ENCODE results near the gene SPATS2.
"Not testable (repeated sequence)": the region's sequence is repeated elsewhere in the genome, so short reads cannot be mapped to it uniquely, and the experiment has no call there.

Gene SPATS2

DNA sequence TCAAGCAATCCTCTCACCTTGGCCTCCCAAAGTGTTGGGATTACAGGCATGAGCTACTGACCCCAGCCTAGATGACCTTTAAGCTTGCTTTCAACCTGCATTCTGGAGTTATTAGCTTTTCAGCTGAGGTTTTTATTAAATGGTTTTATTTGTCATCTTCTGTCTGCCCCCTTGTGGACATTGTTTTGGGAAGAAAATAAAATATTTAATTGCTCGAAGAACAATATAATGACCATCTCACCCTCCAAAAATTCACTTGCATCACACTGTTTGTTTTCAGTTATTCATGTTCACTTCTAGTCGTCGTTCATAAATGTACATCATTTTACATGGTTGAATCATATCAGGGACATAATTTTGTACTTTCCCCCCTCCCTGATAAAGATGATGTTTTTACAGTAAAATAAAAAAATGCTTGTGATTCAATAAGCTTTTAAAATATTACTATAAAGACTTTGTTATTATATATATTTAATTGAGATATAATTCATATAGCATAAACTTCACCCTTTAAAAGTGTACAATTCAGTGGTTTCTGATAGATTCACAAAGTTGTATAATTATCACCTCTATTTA is 10.1 kb upstream of the SPATS2 start:
- peak; percentile 64 for DNase-seq

DNA sequence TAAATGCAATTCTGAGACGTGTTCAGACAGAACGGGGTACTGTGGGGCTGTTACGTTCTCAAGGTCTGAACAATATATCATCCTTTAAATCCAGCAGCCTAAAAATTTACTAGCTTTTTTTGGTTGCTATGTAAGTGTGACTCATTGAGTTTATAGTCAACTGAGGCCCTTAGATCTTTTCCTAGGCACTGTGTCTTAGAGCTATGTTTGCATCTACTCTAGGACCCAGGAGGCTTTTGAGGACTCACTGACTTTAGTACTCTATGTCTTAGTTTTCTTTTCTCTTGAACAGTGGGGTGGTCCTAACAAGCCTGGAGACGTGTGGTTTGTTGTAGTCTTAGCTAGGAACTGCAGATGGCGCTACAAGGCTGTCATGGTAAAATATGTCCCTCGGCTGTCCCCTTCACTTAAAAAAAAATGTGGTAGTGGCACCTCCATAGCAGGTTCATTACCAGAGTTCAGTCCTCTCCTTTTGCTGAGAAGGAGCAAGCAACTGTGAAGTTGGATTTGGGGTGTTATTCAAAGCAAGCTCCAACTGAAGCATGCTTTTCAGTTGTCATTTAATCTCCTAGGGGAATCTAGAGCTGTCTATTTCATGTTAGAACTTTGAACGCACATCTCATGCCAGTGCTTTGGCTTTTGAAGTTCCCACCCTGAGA is 8.7 kb upstream of the SPATS2 start:
- peak; percentile 82 for DNase-seq

DNA sequence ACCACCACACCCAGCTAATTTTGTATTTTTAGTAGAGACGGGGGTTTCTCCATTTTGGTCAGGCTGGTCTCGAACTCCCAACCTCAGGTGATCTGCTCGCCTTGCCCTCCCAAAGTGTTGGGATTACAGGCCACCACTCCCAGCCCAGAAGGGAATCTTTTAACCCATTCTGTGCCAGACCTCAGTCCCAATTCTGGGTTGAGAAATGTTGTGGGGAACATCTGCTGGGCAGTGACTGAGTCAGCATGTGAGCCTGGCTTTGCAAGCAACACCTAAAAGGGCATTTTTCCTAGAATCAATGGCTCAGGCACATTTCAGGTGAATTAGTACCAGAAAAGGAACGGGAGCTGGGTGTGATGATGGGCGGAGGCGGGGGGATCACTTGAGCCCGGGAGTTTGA is 7.6 kb upstream of the SPATS2 start:
- no peak for DNase-seq

DNA sequence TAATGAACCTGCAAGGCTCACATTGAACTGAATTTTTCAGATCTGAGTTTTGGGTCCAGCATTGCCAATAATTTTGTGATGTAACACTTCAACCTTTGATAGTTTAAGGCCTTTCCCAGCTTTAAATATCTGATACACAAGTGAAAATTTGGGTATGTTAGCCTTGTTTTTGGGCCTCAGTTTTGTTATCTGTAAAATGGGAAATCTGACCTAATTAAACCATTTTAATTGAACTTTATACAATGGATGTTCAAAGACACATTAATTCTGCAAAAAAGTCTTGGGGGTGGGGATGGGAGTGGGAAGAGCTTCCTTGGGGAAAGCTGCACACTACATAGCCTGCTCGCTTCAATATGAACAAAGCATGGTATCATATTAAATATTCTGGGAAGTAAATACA is 5.2 kb upstream of the SPATS2 start:
- no peak for DNase-seq

DNA sequence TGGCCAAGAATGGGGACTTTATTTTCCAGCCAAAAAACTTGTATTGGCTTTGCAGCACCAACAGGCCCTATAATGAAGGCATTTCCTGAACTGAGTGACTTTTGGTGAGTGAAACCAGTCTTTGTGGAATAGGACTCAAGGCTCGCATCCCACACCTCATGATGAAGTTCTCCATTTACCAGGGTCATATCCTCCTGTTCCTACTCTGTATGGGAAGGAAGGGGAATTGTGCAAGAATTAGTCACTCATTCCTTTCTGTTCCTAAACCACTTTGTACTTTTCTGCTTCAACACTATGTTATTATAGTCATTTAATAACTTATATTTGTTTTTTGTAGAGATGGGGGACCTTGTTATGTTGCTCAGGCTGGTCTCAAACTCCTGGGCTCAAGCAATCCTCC is 2.3 kb upstream of the SPATS2 start:
- DNase-seq: no peak

DNA sequence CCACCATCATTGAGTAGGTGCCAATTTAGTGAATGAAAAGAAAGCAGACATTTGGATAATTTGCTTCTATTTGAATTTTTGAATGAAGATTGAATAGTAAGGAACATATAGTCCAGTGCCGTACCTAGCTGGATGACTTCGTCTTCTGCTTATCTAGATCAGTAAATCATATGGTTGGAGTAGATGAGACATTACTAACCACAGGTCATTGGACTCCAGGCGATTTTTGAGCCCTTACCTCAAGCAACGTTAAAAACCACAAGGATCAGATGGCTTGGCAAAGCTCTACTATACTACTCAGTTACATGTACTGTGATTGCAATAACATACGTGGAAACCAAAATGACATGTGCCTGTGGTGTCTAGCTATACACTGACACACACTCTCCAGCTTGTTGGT is 1.7 kb upstream of the SPATS2 start:
- DNase-seq: no peak

DNA sequence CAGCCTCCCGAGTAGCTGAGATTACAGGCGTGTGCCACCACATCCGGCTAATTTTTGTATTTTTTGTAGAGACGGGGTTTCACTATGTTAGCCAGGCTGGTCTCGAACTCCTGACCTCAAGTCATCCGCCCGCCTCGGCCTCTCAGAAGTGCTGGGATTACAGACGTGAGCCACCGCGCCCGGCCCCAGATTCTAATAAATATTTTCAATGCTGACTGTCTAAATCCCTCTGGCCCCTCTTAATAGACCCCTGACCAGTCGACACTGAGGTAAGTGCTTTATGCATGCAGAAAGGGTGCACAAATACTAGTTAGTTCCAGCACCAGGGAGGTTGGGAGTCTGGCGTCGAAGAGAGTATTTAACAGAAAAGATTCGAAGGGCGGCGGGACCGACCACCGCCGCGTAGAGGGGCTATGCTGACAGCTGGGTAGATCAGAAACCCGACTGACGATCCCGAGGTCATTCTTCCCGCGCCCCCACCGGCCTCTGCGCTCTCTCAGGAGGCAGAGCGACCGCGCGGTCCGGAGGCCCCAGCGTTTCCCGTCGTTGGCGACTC is 1.1 kb upstream of the SPATS2 start:
- peak; percentile 82 for DNase-seq

DNA sequence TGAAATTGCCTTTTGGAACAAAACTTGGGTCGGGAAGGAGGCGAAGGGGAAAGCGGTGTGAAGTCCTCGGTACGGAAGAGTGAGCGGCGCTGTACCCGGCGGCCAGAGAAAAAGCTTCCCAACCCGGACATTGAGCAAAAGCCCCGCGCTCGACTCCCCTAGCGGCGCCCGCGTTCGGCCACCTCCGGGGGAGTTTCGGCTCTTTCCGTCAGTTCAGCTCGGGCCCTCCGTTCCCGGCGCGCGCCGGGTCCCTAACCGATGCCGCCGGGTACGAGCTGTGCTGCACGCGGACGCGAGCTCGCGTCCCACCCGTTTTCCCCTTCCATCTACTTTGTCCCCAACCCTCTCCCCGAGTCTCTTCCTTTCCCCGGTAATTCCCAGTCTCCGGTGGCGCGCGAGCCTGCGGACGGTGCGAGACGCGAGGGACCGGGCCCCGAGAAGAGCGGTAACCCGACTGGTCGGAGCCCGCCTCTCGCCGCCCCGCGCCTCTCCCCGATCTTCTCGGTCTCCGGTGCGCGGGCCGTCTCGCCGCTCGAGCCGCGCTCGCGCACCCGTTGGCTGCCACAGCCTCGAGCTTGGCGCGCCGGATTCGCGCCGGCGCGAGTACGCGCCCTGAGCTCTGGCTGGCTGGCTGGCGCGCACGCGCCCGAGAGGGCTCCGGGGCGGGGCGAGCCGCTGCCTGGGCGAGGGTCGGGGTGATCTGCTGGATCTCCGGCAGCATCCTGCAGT is 446 bp upstream of the SPATS2 start:
- DNase-seq: peak; percentile 99

DNA sequence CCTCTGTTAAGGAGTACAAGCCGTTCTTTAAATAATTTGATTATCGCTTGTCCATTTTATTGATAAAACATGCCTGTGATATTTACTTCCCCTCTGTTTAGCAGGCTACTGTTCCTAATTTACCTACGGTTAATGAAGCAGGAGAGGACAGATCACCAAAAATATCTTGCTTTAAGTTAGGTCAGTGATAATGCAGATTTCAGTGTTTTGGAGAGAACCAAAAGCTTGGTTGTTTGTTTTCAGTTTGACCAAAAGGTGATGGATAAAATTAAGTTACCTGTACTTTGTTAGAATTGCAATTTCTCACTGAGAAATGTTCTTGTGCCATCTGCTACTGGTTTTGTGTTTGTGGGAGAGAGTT is 958 bp downstream of the SPATS2 start:
- peak; percentile 49 for DNase-seq

DNA sequence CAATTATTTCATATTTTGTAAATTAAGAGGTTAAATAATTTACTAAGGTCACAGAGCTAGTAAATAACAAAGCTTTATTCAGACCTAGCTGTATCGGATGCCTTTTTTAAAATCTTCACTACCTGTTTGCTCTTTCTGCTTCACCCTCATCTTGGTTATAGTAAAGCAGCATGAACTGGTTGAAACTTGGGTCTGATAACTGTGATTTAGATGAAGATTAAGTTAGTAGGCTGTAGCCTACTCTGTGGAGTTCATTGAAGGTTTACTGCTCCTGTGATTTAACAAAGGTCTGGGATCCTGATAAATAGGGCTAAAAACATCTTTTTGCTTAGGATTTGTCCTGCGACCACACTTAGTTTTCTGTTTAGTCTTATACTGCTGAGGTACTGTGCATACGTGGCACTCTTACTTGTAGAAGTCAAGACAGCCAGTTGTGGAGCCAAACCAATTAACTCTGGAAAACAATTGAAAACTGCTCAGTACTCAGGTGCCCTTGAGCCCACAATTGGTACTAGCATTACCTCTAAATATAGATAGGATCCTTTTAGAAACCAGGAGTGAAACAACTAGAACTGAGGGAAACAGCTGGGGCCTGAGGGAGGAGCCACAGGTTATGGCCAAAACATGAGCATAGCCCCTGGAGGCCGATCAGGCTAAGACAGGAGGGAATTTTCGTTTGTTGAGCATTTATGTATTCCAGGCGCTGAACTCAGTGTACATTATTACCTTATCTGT is 2.3 kb downstream of the SPATS2 start:
- DNase-seq: peak; percentile 84

DNA sequence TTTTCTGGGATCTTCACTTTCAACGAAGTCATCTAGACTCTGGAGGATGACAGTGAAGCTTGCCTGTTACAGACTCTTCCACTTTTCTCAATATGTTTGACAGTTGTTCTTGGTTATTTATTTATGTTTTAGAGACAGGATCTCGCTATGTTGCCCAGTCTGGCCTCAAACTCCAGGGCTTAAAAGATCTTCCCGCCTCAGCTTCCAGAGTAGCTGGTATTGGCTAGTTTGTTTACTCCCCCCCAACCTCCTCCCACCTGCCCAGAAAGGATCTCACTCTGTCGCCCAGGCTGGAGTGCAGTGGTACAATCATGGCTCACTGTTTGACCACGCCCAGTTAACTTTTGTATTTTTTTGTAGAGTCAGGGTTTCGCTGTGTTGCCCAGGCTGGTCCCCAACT is 3.3 kb downstream of the SPATS2 start:
- no peak for DNase-seq

DNA sequence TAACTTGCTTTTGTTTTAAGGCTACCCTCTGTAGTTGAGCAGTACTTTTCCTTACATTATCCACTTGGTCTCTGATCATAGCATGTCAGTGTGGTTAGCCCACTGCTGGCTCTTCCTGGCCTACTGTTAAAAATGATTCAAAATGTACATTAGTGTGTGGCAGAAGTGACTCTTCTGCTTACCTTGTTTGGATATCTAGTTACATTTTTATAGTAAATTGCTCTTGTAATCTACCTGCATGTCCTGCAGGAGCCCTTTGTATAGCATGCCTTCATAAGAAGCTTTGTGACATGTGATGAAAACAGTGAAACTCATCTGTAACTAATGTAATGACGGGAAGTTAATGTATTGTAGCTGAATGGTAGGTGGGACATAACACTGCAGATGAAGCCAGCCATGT is 8.1 kb downstream of the SPATS2 start:
- DNase-seq: peak; percentile 31

DNA sequence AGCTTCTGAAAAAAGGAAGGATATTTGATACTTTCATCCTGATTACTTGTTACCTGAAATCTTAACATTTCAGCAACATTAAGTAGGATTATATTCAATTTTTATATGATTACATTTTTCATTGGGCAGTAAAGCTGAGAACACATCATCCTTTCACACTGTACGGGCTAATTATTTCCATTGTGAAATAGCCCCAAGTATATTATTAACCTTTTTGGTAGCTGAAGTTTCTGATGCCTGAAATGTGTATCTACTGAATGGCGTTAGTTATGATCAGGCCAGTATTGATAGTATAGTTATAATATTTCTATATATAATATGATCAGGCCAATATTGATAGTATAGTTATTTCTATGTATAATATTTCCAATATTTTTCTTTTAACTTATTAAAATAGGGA is 10.1 kb downstream of the SPATS2 start:
- no peak for DNase-seq

DNA sequence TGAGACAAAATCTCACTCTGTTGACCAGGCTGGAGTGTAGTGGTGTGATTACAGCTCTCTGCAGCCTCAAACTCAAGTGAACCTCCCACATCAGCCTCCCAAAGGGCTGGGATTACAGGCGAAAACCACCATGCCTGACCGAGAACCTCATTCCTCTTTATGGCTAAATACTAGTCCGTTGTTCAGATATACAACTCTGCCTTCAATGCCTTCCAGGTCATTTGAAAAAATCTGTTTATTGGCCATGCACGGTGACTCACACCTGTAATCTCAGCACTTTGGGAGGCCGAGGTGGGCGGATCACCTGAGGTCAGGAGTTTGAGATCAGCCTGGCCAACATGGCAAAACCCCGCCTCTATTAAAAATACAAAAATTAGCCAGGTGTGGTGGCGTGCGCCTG is 12.9 kb downstream of the SPATS2 start:
- not testable (repeated sequence) for DNase-seq

DNA sequence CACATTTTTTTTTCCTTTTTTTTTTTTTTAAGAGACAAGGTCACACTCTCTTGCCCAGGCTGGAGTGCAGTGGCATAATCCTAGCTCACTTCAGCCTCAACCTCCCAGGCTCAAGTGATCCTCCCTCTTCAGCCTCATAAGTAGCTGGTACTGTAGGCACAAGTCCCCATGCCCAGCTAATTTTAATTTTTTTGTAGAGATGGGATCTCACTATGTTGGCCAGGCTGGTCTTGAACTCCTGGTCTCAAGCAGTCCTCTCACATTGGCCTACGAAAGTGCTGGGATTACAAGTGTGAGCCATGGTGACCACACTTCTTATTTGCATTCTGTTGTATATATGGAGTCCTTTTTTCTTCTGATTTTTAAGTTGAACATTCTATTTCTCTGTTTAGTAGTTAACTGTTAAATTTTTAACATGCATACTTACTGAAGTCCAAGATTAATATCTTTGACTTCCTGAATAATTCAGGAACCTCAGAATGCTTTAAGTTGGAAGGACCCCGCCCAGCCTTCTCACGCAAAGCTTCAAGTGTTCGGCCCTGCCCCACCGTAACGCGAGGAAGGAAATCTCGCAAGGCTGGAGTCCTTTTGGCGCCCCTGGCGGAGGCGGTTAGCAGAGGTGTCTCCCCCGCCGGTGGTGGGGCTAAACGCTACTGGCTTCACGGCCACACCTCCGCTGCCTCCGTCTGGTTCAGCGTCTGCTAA is 21.6 kb downstream of the SPATS2 start:
- DNase-seq: no peak

DNA sequence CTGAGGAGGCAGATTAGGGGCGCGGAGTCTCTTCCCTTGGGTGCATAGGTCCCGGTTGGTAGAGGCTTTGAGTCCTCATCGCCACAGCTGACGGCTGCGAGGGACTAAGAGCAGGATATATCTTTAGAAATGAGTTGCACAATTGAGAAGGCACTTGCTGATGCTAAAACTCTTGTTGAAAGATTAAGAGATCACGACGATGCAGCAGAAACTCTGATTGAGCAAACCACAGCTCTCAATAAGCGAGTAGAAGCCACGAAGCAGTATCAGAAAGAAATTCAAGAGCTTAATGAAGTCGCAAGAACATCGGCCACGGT is 22.1 kb downstream of the SPATS2 start:
- no peak for DNase-seq

DNA sequence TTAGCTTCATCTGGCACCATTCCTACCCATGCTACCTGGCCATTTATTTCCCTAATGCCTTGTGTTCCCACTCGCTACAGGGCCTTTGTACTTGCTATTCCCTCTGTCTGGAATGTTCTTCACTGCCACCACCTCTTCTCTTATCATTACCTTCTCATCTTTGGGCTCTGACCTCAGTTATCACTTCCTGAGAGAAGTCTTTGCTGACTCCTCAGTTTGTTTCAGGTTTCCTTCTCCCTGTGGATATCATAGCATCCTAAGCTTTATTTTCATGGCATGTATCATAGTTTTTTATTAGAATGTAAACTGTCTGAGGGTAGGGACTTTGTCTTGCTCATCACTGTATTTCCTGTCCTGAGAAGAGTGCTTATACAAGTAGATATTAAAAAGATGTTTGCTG is 29.7 kb downstream of the SPATS2 start:
- DNase-seq: no peak

DNA sequence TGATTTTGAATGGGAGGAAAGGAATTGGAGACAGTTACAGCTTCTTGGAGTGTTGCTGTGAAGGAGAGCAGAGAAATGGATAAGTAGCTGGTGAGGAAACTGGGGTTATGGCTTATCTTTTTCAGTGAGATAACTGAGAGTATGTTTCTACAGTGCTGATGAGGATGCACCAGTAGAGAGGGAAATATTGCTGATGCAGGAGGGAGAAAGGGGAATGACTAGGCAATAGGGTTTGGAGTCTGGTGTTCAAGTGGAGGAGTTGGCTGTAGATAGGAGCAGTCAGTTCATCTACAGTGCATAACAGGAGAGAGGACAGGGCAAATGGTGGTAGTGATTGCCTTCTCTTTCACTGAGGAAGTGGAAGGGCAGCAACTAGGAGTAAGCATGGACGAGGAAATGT is 33.0 kb downstream of the SPATS2 start:
- DNase-seq: no peak

DNA sequence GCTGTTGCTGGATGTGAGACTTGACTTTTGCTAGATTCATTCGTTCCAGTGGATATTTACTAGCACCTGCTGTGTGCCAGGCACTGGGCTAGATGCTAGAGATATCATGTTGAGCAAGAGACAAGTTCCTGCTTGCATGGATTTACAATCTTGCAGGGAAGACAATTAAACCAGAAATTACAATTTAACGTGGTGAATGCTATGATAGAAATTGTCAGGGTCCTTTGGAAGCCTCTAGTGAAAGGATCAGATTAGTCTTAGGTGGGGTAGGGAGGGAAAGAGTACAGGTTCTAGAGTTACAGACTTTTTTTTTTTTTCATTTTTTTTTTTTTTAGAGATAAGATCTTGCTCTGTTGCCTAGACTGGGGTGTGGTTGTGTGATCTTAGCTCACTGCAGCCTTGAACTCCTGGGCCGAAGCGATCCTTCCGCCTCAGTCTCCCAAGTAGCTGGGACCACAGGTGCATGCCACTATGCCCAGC is 36.7 kb downstream of the SPATS2 start:
- DNase-seq: peak; percentile 46

DNA sequence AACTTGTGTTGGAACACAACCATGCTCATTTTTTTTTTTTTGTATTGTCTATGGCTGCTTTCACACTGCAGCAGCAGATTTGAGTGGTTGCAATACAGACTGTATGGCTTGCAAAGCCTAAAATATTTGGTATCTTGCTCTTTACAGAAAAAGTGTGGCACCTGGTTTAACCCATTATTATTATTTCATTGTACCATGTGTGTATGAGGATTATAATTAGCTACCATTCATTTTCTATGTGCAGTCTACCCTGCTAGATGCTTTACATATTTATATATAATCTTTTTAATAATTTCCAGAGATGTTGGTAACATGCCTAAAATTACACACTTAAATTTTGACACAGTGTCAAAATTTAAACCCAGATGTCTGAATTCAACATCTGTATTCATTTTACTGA is 37.7 kb downstream of the SPATS2 start:
- DNase-seq: no peak

DNA sequence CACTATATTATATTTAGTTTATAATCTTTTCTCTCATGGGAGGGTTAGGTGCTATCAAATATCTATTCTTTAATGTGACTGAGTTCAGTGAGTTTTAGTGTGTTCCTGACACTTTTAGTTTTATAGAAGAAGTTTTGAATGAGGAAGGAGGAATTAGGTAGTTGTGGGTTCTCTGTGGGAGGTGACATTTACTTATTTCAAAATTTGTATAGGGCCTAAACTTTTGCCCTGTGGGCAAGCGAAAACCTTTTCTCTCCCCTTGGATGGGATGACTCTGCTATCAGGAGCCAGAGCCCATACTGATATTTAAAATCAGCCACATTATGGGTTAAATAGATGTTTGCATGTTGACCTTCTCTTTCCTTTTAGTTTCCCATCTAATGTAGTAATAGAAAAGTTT is 43.6 kb downstream of the SPATS2 start:
- DNase-seq: no peak

DNA sequence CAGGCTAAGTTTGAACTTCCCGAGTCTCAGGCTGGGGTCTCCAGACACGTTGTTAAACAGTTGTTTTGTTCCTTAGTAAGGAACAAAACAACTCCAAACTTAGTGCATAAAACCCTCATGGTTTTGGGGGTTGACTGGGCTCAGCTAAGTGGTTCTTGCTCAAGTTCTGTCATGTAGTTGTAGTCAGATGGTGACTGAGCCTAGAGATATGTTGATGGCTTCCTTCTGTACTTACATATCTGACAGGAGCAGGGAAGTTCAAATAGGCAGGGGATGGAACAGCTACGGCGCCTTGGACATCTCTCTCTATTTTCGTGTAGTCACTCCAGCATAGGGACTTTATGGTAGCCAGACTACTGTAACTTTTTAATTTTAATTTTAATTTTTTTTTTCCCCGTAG is 45.7 kb downstream of the SPATS2 start:
- no peak for DNase-seq

DNA sequence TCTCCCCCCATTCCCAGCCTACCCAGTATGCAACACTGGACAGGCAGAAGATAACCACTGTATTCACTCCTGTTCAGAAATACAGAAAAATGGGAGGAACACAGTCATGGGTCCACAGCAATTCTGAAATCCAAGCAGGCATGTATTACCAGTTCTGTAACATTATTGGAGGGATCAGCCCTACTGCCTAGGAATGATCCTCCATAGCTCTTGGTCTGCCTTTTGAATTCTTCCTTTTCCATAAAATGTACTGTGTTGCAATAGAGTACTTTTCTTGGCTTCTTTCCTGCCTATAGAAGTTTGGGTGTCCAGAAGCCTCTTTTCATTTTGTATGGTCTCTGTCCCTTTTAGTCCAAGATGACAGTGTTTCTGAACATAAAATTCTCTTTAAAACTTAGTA is 46.5 kb downstream of the SPATS2 start:
- no peak for DNase-seq
